HepG2 (cell line): ENCODE data around the gene PHIP. TPM values are rescaled to one million over a fixed set of nuclear protein-coding genes. Genes with fewer than 3 reads are reported as not detected.
A peak's percentile ranks its signal among the peaks of the same experiment; 100 is the strongest.

Experiments
- AGO2 ChIP-seq: fragments of 200-400 bp; formaldehyde crosslinking; optimal IDR thresholded peaks from 2 replicates; pipeline ENCODE3; 2017; ENCODE audit warnings: mild to moderate bottlenecking, low read depth, low read length, moderate library complexity
- ARID3A ChIP-seq: IDR thresholded peaks from 2 replicates; pipeline ENCODE4 v1.6.1; 2012; ENCODE audit warnings: low read depth, low read length, improper control_type of control experiment
- CBX1 ChIP-seq: IDR thresholded peaks from one replicate; pipeline ENCODE4 v1.6.1; 2016; ENCODE audit warnings: antibody characterized with exemption, low read depth
- FOXK1 ChIP-seq: sonication (generic); formaldehyde crosslinking; IDR thresholded peaks from 2 replicates; pipeline ENCODE4 v1.4.0; 2020; ENCODE audit warnings: low read depth, missing genetic modification reagents, borderline replicate concordance
- FOXO1 ChIP-seq: sonication (generic); formaldehyde crosslinking; IDR thresholded peaks from 2 replicates; pipeline ENCODE4 v1.4.0; 2020; ENCODE audit warnings: missing genetic modification reagents
- HNRNPH1 ChIP-seq: fragments of 200-400 bp; formaldehyde crosslinking; optimal IDR thresholded peaks from 2 replicates; pipeline ENCODE3; 2017; ENCODE audit warnings: mild to moderate bottlenecking, low read depth, low read length
- HNRNPK ChIP-seq: fragments of 200-400 bp; formaldehyde crosslinking; IDR thresholded peaks from 2 replicates; pipeline ENCODE4 v1.6.1; 2018; ENCODE audit warnings: low read length, low read depth, moderate library complexity, mild to moderate bottlenecking; ENCODE audit not compliant: poor library complexity, severe bottlenecking
- MYNN ChIP-seq: sonication (generic); formaldehyde crosslinking; IDR thresholded peaks from 2 replicates; pipeline ENCODE4 v1.4.0; 2020; ENCODE audit warnings: mild to moderate bottlenecking, low read depth, missing genetic modification reagents
- NR2C2 ChIP-seq: sonication (generic); formaldehyde crosslinking; IDR thresholded peaks from 2 replicates; pipeline ENCODE4 v1.4.0; 2020; ENCODE audit warnings: missing genetic modification reagents, mild to moderate bottlenecking, moderate library complexity, borderline replicate concordance
- NRL ChIP-seq: sonication (generic); formaldehyde crosslinking; IDR thresholded peaks from 2 replicates; pipeline ENCODE4 v1.5.0; 2020; ENCODE audit warnings: missing genetic modification reagents, mild to moderate bottlenecking, moderate library complexity, borderline replicate concordance
- POGZ ChIP-seq: sonication (generic); formaldehyde crosslinking; IDR thresholded peaks from 2 replicates; pipeline ENCODE4 v1.4.0; 2020; ENCODE audit warnings: mild to moderate bottlenecking, missing genetic modification reagents
- SMAD3 ChIP-seq: sonication (generic); formaldehyde crosslinking; IDR thresholded peaks from 2 replicates; pipeline ENCODE4 v1.4.0; 2020; ENCODE audit warnings: missing genetic modification reagents
- TBL1XR1 ChIP-seq: fragments of 150-350 bp; IDR thresholded peaks from 2 replicates; pipeline ENCODE4 v1.6.1; 2014; ENCODE audit warnings: borderline replicate concordance, low read length; ENCODE audit not compliant: partially characterized antibody
- ZNF281 ChIP-seq: sonication (generic); formaldehyde crosslinking; IDR thresholded peaks from 2 replicates; pipeline ENCODE4 v1.4.0; 2020; ENCODE audit warnings: missing genetic modification reagents, borderline replicate concordance
- polyA plus RNA-seq, 8 experiments: library from polyadenylated mRNA; depleted of rRNA in 3 of 8; stranded (reverse) in 7 of 8; unstranded in 1 of 8; fragments of >200 nt; fragmentation: Illumina TruSeq in 4 of 8; extraction: Trizol in 4 of 8; gene quantifications; 2 replicates each; pipeline versions ENCODE4 v1.2.1 to v1.2.3, GENCODE V29; 2011 to 2016; ENCODE audit warnings: low read depth in 4 of 8, missing spikeins in 1 of 8, mixed read lengths in 1 of 8; ENCODE audit not compliant: insufficient read depth in 1 of 8
- total RNA-seq, 5 experiments: library from RNA; depleted of rRNA; stranded (reverse); fragments of >200 nt; fragmentation: Illumina TruSeq; extraction: Trizol; gene quantifications; 2 replicates each; pipeline ENCODE4 v1.2.3, GENCODE V29; 2016; ENCODE audit warnings: low read depth in 1 of 5
- TF ChIP-seq, protein P1 (sequence below), 2 experiments: sonication (generic) in 1 of 2; formaldehyde crosslinking in 1 of 2; IDR thresholded peaks; 2 replicates each; pipeline versions ENCODE4 v1.4.0 to v1.6.1; 2018 to 2020; ENCODE audit warnings: missing genetic modification reagents in 2 of 2, borderline replicate concordance in 1 of 2, low read depth in 1 of 2, mild to moderate bottlenecking in 1 of 2, missing biosample characterization in 1 of 2
- TF ChIP-seq, protein P2 (sequence below): IDR thresholded peaks from 2 replicates; pipeline ENCODE4 v1.6.1; 2016; ENCODE audit warnings: low read depth, control low read depth

PHIP gene
- total and polyA plus RNA-seq, 2 of the 13 experiments (the other 11 are each of a cell fraction or from before 2014, with no cell fraction given), result 6.5 to 23.5 TPM

GRCh38 chr6:79078075-79078969 lies at the start of gene PHIP (continued):
- TF ChIP-seq, protein P1, sequence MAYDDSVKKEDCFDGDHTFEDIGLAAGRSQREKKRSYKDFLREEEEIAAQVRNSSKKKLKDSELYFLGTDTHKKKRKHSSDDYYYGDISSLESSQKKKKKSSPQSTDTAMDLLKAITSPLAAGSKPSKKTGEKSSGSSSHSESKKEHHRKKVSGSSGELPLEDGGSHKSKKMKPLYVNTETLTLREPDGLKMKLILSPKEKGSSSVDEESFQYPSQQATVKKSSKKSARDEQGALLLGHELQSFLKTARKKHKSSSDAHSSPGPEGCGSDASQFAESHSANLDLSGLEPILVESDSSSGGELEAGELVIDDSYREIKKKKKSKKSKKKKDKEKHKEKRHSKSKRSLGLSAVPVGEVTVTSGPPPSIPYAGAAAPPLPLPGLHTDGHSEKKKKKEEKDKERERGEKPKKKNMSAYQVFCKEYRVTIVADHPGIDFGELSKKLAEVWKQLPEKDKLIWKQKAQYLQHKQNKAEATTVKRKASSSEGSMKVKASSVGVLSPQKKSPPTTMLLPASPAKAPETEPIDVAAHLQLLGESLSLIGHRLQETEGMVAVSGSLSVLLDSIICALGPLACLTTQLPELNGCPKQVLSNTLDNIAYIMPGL (CRISPR knock-in tag; IDR thresholded peaks at IDR 0.05; ENCODE audit: borderline replicate concordance in 1 of 2, low read depth in 1 of 2), result peak; percentile 86 to 94
- TF ChIP-seq FOXK1 (CRISPR knock-in tag), result peak; percentile 53; the same call in 1 of the 2 replicates
- TF ChIP-seq MYNN (CRISPR knock-in tag), result 0 out of 2 replicates have a peak, but pooled peaks have one; percentile 62
- peak; percentile 84 for TF ChIP-seq SMAD3 (CRISPR knock-in tag)
- TF ChIP-seq ARID3A, result 0 out of 2 replicates have a peak, but pooled peaks have one; percentile 5
- TF ChIP-seq AGO2, result peak; percentile 63
- TF ChIP-seq, protein P2, sequence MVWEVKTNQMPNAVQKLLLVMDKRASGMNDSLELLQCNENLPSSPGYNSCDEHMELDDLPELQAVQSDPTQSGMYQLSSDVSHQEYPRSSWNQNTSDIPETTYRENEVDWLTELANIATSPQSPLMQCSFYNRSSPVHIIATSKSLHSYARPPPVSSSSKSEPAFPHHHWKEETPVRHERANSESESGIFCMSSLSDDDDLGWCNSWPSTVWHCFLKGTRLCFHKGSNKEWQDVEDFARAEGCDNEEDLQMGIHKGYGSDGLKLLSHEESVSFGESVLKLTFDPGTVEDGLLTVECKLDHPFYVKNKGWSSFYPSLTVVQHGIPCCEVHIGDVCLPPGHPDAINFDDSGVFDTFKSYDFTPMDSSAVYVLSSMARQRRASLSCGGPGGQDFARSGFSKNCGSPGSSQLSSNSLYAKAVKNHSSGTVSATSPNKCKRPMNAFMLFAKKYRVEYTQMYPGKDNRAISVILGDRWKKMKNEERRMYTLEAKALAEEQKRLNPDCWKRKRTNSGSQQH (CRISPR knock-in tag), result 0 out of 2 replicates have a peak, but pooled peaks have one; percentile 55
- no peak for TF ChIP-seq NR2C2 (CRISPR knock-in tag)
- no peak for TF ChIP-seq ZNF281 (CRISPR knock-in tag)
- no peak for TF ChIP-seq HNRNPH1
- no peak for TF ChIP-seq TBL1XR1
- TF ChIP-seq HNRNPK, result peak; percentile 16
- no peak for TF ChIP-seq CBX1
- TF ChIP-seq FOXO1 (CRISPR knock-in tag), result peak; percentile 73
- TF ChIP-seq POGZ, result peak; percentile 85
- TF ChIP-seq NRL (CRISPR knock-in tag), result peak; percentile 73; the same call in 1 of the 2 replicates
